K562 (cell line): ENCODE measurements around the gene TMEM229B. TPM values are rescaled to one million over a fixed set of nuclear protein-coding genes. Genes with fewer than 3 reads are reported as not detected.
A peak's percentile ranks its signal among the peaks of the same experiment; 100 is the strongest.

Source experiments
- BCOR ChIP-seq: fragments of 450-650 bp; IDR thresholded peaks from 2 replicates; pipeline ENCODE4 v1.6.1; 2016
- BHLHE40 ChIP-seq: IDR thresholded peaks from 2 replicates; pipeline ENCODE4 v1.6.1; 2011; ENCODE audit warnings: low read length, improper control_type of control experiment
- BRD9 ChIP-seq: fragments of 450-650 bp; IDR thresholded peaks from 2 replicates; pipeline ENCODE4 v1.6.1; 2018; ENCODE audit warnings: low read depth; ENCODE audit not compliant: partially characterized antibody
- CBX8 ChIP-seq: fragments of 200-600 bp; sonication (generic); IDR thresholded peaks from 2 replicates; pipeline ENCODE4 v1.6.1; 2012; ENCODE audit warnings: borderline replicate concordance, mixed run types, low read depth, mild to moderate bottlenecking, moderate library complexity, mixed read lengths, low read length, control low read depth, inconsistent platforms; ENCODE audit not compliant: poor library complexity, severe bottlenecking; ENCODE audit errors: extremely low read depth
- CHD2 ChIP-seq: IDR thresholded peaks from 2 replicates; pipeline ENCODE4 v1.6.1; 2011; ENCODE audit warnings: low read depth, low read length
- HMGN3 ChIP-seq: IDR thresholded peaks from 2 replicates; pipeline ENCODE4 v1.6.1; 2011; ENCODE audit warnings: borderline replicate concordance, low read depth, mild to moderate bottlenecking, mixed read lengths, low read length; ENCODE audit not compliant: insufficient read length; ENCODE audit errors: extremely low read depth
- KLF6 ChIP-seq: fragments of 250-450 bp; sonication (Bioruptor Pico); IDR thresholded peaks from 2 replicates; pipeline ENCODE4 v1.4.0; 2020; ENCODE audit warnings: mild to moderate bottlenecking, moderate library complexity, borderline replicate concordance
- NCOA2 ChIP-seq, 2 experiments: fragments of 450-650 bp; IDR thresholded peaks; 2 replicates each; pipeline ENCODE4 v1.6.1; 2018; ENCODE audit warnings: mild to moderate bottlenecking in 2 of 2, moderate library complexity in 1 of 2; ENCODE audit not compliant: partially characterized antibody in 2 of 2
- POLR2B ChIP-seq: fragments of 450-650 bp; IDR thresholded peaks from 2 replicates; pipeline ENCODE4 v1.6.1; 2018; ENCODE audit warnings: low read depth; ENCODE audit not compliant: partially characterized antibody
- RAD21 ChIP-seq, 2 experiments: fragments of 250-450 bp in 1 of 2; fragments of 450-650 bp in 1 of 2; sonication (Bioruptor Pico) in 1 of 2; formaldehyde crosslinking in 1 of 2; IDR thresholded peaks in 1 of 2; conservative IDR thresholded peaks in 1 of 2; 2 replicates each; pipeline versions ENCODE4 v1.4.0 to v1.8.0; 2020 to 2022; ENCODE audit warnings: mild to moderate bottlenecking in 2 of 2, moderate library complexity in 1 of 2
- RBM14 ChIP-seq: fragments of 200-400 bp; formaldehyde crosslinking; IDR thresholded peaks from 2 replicates; pipeline ENCODE4 v1.6.1; 2018; ENCODE audit warnings: low read depth, mild to moderate bottlenecking, low read length, moderate library complexity, borderline replicate concordance; ENCODE audit not compliant: insufficient read depth
- SAFB ChIP-seq: fragments of 200-400 bp; formaldehyde crosslinking; IDR thresholded peaks from 2 replicates; pipeline ENCODE4 v1.6.1; 2017; ENCODE audit warnings: low read depth, low read length, borderline replicate concordance
- TAF9B ChIP-seq: fragments of 450-650 bp; IDR thresholded peaks from 2 replicates; pipeline ENCODE4 v1.6.1; 2018; ENCODE audit warnings: mild to moderate bottlenecking; ENCODE audit not compliant: partially characterized antibody
- TCF7L2 ChIP-seq: fragments of 150-350 bp; IDR thresholded peaks from 2 replicates; pipeline ENCODE4 v1.6.1; 2016; ENCODE audit warnings: low read depth, mild to moderate bottlenecking, low read length, moderate library complexity
- ZNF133 ChIP-seq: fragments of 250-450 bp; sonication (Bioruptor Pico); IDR thresholded peaks from 2 replicates; pipeline ENCODE4 v1.4.0; 2020; ENCODE audit warnings: mild to moderate bottlenecking
- ZNF696 ChIP-seq: fragments of 250-450 bp; sonication (Bioruptor Pico); conservative IDR thresholded peaks from 2 replicates; pipeline ENCODE4 v1.4.0; 2020; ENCODE audit warnings: mild to moderate bottlenecking, moderate library complexity
- polyA plus RNA-seq, 8 experiments: library from polyadenylated mRNA; depleted of rRNA in 4 of 8; stranded (reverse) in 5 of 8; unstranded in 3 of 8; fragments of >200 nt; fragmentation: Nextera tagmentation in 2 of 8; fragmentation: Illumina TruSeq in 1 of 8; extraction: Ambion mirVana in 2 of 8; extraction: Trizol in 1 of 8; gene quantifications; 2 replicates each; pipeline versions ENCODE4 v1.2.1 to v1.2.3, GENCODE V29; 2011 to 2014; ENCODE audit warnings: inconsistent platforms in 1 of 8, missing spikeins in 1 of 8
- total RNA-seq, 7 experiments: library from RNA; depleted of rRNA in 6 of 7; stranded (reverse); fragments of >200 nt in 6 of 7; fragmentation: Illumina TruSeq in 2 of 7; extraction: Trizol in 2 of 7; gene quantifications; 2 replicates each; pipeline versions ENCODE4 v1.2.1 to v1.2.3, GENCODE V29; 2011 to 2021; ENCODE audit warnings: low replicate concordance in 1 of 7
- TF ChIP-seq, protein P1 (sequence below): fragments of 450-650 bp; formaldehyde crosslinking; IDR thresholded peaks from 2 replicates; pipeline ENCODE4 v1.4.0; 2022; ENCODE audit warnings: missing genetic modification characterization
- TF ChIP-seq, protein P2 (sequence below): fragments of 250-450 bp; sonication (Bioruptor Pico); IDR thresholded peaks from 2 replicates; pipeline ENCODE4 v1.8.0; 2022; ENCODE audit warnings: inconsistent platforms
- TF ChIP-seq, protein P3 (sequence below): fragments of 450-650 bp; IDR thresholded peaks from 2 replicates; pipeline ENCODE4 v1.6.1; 2018; ENCODE audit not compliant: partially characterized antibody

TMEM229B gene
- total and polyA plus RNA-seq, 9 of the 15 experiments (the other 6 are each of a cell fraction or from before 2014, with no cell fraction given), result not detected

DNA sequence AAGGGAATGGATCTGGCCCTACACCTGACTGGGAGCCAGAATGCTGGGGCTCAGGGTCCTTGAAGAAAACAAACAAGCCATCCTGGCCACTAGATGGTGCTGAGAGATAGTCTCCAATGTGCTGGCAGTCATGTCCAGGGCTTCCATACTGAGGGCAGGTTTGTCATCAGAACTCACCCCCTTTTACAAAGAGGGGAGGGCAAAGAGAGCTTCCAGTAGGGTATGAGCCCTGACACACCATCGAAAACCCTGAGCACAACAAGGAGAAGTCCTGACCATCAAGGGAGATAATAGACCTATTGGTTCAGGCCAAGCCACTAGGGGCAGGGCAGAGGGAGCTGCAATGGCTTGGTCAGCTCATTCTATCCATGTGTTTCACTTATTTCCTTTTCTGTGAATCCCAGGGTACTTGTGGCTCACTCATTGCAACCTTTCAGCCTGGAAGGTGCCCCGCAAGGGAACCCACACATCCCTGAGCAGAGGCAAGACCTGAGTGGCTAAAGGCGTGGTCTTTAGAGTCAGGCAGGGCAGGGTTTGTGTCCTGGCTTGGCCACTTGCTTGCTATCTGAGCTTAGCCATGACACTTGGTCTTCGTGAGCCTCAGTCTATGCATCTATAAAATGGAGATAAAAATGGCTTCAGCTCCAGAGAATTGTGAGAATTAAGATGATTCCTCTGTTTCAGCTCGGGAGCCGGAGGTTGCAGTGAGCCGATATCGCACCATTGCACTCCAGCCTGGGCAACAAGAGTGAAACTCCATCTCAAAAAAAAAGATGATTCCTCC, 38.3 kb upstream of the TMEM229B start (continued):
- TF ChIP-seq NCOA2 (IDR thresholded peaks at IDR 0.05; ENCODE audit: partially characterized antibody in 2 of 2) (no peak), ZNF696 (no peak), HMGN3 (no peak), KLF6 (CRISPR knock-in tag) (no peak), TAF9B (no peak), ZNF133 (no peak), TCF7L2 (no peak), BHLHE40 (no peak), POLR2B (no peak), CBX8 (no peak), BCOR (peak; percentile 40; the same call in 1 of the 2 replicates), RBM14 (no peak), RAD21 (CRISPR knock-in tag; conservative IDR thresholded peaks at IDR 0.05 in 1 of 2, IDR thresholded peaks at IDR 0.05 in 1 of 2) (peak; percentile 63 to 84), BRD9 (no peak), SAFB (no peak), CHD2 (no peak)
- TF ChIP-seq, protein P1, sequence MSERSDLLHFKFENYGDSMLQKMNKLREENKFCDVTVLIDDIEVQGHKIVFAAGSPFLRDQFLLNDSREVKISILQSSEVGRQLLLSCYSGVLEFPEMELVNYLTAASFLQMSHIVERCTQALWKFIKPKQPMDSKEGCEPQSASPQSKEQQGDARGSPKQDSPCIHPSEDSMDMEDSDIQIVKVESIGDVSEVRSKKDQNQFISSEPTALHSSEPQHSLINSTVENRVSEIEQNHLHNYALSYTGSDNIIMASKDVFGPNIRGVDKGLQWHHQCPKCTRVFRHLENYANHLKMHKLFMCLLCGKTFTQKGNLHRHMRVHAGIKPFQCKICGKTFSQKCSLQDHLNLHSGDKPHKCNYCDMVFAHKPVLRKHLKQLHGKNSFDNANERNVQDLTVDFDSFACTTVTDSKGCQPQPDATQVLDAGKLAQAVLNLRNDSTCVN, result no peak
- TF ChIP-seq, protein P2, sequence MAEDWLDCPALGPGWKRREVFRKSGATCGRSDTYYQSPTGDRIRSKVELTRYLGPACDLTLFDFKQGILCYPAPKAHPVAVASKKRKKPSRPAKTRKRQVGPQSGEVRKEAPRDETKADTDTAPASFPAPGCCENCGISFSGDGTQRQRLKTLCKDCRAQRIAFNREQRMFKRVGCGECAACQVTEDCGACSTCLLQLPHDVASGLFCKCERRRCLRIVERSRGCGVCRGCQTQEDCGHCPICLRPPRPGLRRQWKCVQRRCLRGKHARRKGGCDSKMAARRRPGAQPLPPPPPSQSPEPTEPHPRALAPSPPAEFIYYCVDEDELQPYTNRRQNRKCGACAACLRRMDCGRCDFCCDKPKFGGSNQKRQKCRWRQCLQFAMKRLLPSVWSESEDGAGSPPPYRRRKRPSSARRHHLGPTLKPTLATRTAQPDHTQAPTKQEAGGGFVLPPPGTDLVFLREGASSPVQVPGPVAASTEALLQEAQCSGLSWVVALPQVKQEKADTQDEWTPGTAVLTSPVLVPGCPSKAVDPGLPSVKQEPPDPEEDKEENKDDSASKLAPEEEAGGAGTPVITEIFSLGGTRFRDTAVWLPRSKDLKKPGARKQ, result no peak
- TF ChIP-seq, protein P3, sequence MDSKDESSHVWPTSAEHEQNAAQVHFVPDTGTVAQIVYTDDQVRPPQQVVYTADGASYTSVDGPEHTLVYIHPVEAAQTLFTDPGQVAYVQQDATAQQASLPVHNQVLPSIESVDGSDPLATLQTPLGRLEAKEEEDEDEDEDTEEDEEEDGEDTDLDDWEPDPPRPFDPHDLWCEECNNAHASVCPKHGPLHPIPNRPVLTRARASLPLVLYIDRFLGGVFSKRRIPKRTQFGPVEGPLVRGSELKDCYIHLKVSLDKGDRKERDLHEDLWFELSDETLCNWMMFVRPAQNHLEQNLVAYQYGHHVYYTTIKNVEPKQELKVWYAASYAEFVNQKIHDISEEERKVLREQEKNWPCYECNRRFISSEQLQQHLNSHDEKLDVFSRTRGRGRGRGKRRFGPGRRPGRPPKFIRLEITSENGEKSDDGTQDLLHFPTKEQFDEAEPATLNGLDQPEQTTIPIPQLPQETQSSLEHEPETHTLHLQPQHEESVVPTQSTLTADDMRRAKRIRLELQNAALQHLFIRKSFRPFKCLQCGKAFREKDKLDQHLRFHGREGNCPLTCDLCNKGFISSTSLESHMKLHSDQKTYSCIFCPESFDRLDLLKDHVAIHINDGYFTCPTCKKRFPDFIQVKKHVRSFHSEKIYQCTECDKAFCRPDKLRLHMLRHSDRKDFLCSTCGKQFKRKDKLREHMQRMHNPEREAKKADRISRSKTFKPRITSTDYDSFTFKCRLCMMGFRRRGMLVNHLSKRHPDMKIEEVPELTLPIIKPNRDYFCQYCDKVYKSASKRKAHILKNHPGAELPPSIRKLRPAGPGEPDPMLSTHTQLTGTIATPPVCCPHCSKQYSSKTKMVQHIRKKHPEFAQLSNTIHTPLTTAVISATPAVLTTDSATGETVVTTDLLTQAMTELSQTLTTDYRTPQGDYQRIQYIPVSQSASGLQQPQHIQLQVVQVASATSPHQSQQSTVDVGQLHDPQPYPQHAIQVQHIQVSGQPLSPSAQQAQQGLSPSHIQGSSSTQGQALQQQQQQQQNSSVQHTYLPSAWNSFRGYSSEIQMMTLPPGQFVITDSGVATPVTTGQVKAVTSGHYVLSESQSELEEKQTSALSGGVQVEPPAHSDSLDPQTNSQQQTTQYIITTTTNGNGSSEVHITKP, result peak; percentile 43
